GM12878 (cell line): ENCODE data around the gene CAPN8. TPM values are rescaled to one million over a fixed set of nuclear protein-coding genes. Genes with fewer than 3 reads are reported as not detected.

Experiments
- ATAC-seq: fragments of 200-7000 bp; cut with Tn5 transposase; 3 replicates; pipeline ENCODE4 v1.9.1; 2020; ENCODE audit warnings: mild to moderate bottlenecking, moderate library complexity
- BruUV-seq: library from RNA; stranded (reverse); fragments of 400-500 nt; replicated peaks from 2 replicates; lab custom pipeline; 2021; lab: Mats Ljungman, UMichigan
- CTCF ChIA-PET: fragments of 300-600 bp; sonication (Branson Sonifier 250); formaldehyde crosslinking; extraction: SDS; loops from one replicate; lab custom pipeline; 2021; ENCODE audit warnings: inconsistent platforms; lab: Yijun Ruan, JAX
- POLR2A ChIA-PET: fragments of 350-600 bp; formaldehyde crosslinking; extraction: SDS; loops from one replicate; lab custom pipeline; 2021; ENCODE audit warnings: inconsistent platforms; lab: Charles Lee
- RAD21 ChIA-PET: fragments of 300-600 bp; sonication (Branson Sonifier 250); formaldehyde crosslinking; loops from one replicate; lab custom pipeline; 2023; ENCODE audit warnings: antibody characterized with exemption; ENCODE audit not compliant: unreplicated experiment; lab: Charles Lee
- SMC1A ChIA-PET: fragments of 300-600 bp; sonication (Branson Sonifier 250); formaldehyde crosslinking; loops from one replicate; lab custom pipeline; 2023; ENCODE audit not compliant: unreplicated experiment, uncharacterized antibody; lab: Charles Lee
- DNase-seq: peaks from one replicate; pipeline ENCODE4 v3.0.0-alpha.2; 2011; ENCODE audit warnings: low read depth, low spot score
- FAIRE-seq: peaks from 3 replicates; lab custom pipeline; 2011; peaks lifted over from hg19 to GRCh38; lab: Jason Lieb, UNC
- H2AFZ ChIP-seq: 2 replicates; pipeline ENCODE4 v1.6.0; 2011; ENCODE audit warnings: low read depth, low read length, control low read depth; ENCODE audit not compliant: control insufficient read depth
- H3K27ac ChIP-seq: 2 replicates; pipeline ENCODE4 v1.5.1; 2011; ENCODE audit warnings: control low read depth; ENCODE audit not compliant: control insufficient read depth, insufficient read depth
- H3K27me3 ChIP-seq, 2 experiments: replicated peaks in 1 of 2; 2 replicates each; pipeline versions ENCODE4 v1.6.0 to v1.6.1; 2011; ENCODE audit warnings: low read length in 1 of 2; ENCODE audit not compliant: control insufficient read depth in 2 of 2, insufficient read depth in 2 of 2
- H3K36me3 ChIP-seq, 2 experiments: 2 replicates each; pipeline ENCODE4 v1.5.1; 2011; ENCODE audit warnings: low read length in 1 of 2; ENCODE audit not compliant: control insufficient read depth in 2 of 2, insufficient read depth in 2 of 2
- H3K4me1 ChIP-seq: 2 replicates; pipeline ENCODE4 v1.6.1; 2011; ENCODE audit warnings: mild to moderate bottlenecking, low read length, moderate library complexity, mixed read lengths; ENCODE audit not compliant: control insufficient read depth, insufficient read depth
- H3K4me2 ChIP-seq: 2 replicates; pipeline ENCODE4 v1.6.0; 2011; ENCODE audit warnings: control low read depth; ENCODE audit not compliant: control insufficient read depth, insufficient read depth
- H3K4me3 ChIP-seq: fragments of 200-600 bp; sonication (generic); 2 replicates; pipeline ENCODE4 v1.5.1; 2016
- H3K79me2 ChIP-seq: 2 replicates; pipeline ENCODE4 v1.6.0; 2011; ENCODE audit warnings: low read length; ENCODE audit not compliant: control insufficient read depth, insufficient read depth
- H3K9ac ChIP-seq: 2 replicates; pipeline ENCODE4 v1.8.0; 2011; ENCODE audit warnings: low read length, control low read depth, mixed read lengths; ENCODE audit not compliant: control insufficient read depth, insufficient read depth
- H3K9me3 ChIP-seq: replicated peaks from 3 replicates; pipeline ENCODE4 v1.5.1; 2011; ENCODE audit warnings: mild to moderate bottlenecking, low read length; ENCODE audit not compliant: control insufficient read depth, insufficient read depth
- H4K20me1 ChIP-seq: 2 replicates; pipeline ENCODE4 v1.6.0; 2011; ENCODE audit not compliant: control insufficient read depth, insufficient read depth
- CHD1 ChIP-seq: IDR thresholded peaks from 2 replicates; pipeline ENCODE4 v1.6.1; 2012; ENCODE audit warnings: low read depth, low read length, improper control_type of control experiment
- EGR1 ChIP-seq, 2 experiments: IDR thresholded peaks; 1 replicate in 1 of 2; 2 replicates in 1 of 2; pipeline ENCODE4 v1.6.1; 2011 to 2012; ENCODE audit warnings: low read depth in 2 of 2, low read length in 2 of 2, borderline replicate concordance in 1 of 2, mild to moderate bottlenecking in 1 of 2, moderate library complexity in 1 of 2
- PML ChIP-seq: IDR thresholded peaks from 2 replicates; pipeline ENCODE4 v1.6.1; 2012; ENCODE audit warnings: low read length, inconsistent platforms
- WGBS: methylation state at CpG from one replicate; pipeline ENCODE4 v1.1.6; 2016; ENCODE audit warnings: low lambda C conversion rate; ENCODE audit not compliant: insufficient replicate concordance, insufficient coverage; ENCODE audit errors: missing lambda C conversion rate; 5-methylcytosine and 5-hydroxymethylcytosine counted together
- in situ Hi-C: fragments of 300-500 bp; cut with MboI; formaldehyde crosslinking; loops from 9 replicates; pipeline ENCODE4 v1.14.3; 2018; ENCODE audit warnings: mixed read lengths
- intact Hi-C: fragments of 100-400 bp; cut with micrococcal nuclease; formaldehyde crosslinking; loops from one replicate; pipeline ENCODE4 v1.14.2; 2022; ENCODE audit not compliant: unreplicated experiment
- polyA plus RNA-seq, 11 experiments: library from polyadenylated mRNA; depleted of rRNA in 4 of 11; unstranded in 6 of 11; stranded (reverse) in 5 of 11; fragments of >200 nt; fragmentation: Nextera tagmentation in 4 of 11; fragmentation: Illumina TruSeq in 1 of 11; extraction: Ambion mirVana in 4 of 11; extraction: Trizol in 1 of 11; gene quantifications; 1 replicate in 1 of 11; 2 replicates in 10 of 11; pipeline versions ENCODE4 v1.2.1 to v1.2.3, GENCODE V29; 2011 to 2016; ENCODE audit warnings: inconsistent platforms in 2 of 11, missing spikeins in 2 of 11, low read depth in 1 of 11
- total RNA-seq, 4 experiments: library from RNA; depleted of rRNA in 3 of 4; stranded (reverse); fragments of >200 nt in 3 of 4; fragmentation: Illumina TruSeq in 1 of 4; extraction: Trizol in 1 of 4; gene quantifications; 2 replicates each; pipeline versions ENCODE4 v1.2.1 to v1.2.3, GENCODE V29; 2013 to 2021
- TF ChIP-seq, protein P1 (sequence below): fragments of 450-650 bp; IDR thresholded peaks from 2 replicates; pipeline ENCODE4 v1.6.1; 2017; ENCODE audit warnings: mild to moderate bottlenecking
- TF ChIP-seq, protein P2 (sequence below): fragments of 450-650 bp; IDR thresholded peaks from 2 replicates; pipeline ENCODE4 v1.6.1; 2017; ENCODE audit warnings: mild to moderate bottlenecking, moderate library complexity

The CAPN8 gene
- total and polyA plus RNA-seq, 10 of the 15 experiments (the other 5 are each of a cell fraction or from before 2014, with no cell fraction given) = 6.4 to 30.7 (median 12.3) TPM

- no TSS peak for BruUV-seq
- Histone ChIP-seq H3K4me2 (no peak overlapping the region), H3K4me1 (no peaks in the 10 kb centered on the region), H3K36me3 (no peaks in the 10 kb centered on the region), H3K79me2 (no peaks in the 10 kb centered on the region), H3K27me3 (peaks cover 0 to 3% of the 10 kb centered on the region in 2 experiments; a peak in 3 of 4 replicates), H3K9me3 (no peaks in the 10 kb centered on the region)
- RAD21 ChIA-PET = no interaction called here
- in situ Hi-C loops (no loop called here), intact Hi-C loops (no loop called here)
- TF ChIP-seq EGR1 (IDR thresholded peaks at IDR 0.05; ENCODE audit: borderline replicate concordance in 1 of 2, low read depth in 2 of 2, low read length in 2 of 2) (no peak), PML (no peak), CHD1 (no peak)
- TF ChIP-seq, protein P1, sequence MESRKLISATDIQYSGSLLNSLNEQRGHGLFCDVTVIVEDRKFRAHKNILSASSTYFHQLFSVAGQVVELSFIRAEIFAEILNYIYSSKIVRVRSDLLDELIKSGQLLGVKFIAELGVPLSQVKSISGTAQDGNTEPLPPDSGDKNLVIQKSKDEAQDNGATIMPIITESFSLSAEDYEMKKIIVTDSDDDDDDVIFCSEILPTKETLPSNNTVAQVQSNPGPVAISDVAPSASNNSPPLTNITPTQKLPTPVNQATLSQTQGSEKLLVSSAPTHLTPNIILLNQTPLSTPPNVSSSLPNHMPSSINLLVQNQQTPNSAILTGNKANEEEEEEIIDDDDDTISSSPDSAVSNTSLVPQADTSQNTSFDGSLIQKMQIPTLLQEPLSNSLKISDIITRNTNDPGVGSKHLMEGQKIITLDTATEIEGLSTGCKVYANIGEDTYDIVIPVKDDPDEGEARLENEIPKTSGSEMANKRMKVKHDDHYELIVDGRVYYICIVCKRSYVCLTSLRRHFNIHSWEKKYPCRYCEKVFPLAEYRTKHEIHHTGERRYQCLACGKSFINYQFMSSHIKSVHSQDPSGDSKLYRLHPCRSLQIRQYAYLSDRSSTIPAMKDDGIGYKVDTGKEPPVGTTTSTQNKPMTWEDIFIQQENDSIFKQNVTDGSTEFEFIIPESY = no peak
- TF ChIP-seq, protein P2, sequence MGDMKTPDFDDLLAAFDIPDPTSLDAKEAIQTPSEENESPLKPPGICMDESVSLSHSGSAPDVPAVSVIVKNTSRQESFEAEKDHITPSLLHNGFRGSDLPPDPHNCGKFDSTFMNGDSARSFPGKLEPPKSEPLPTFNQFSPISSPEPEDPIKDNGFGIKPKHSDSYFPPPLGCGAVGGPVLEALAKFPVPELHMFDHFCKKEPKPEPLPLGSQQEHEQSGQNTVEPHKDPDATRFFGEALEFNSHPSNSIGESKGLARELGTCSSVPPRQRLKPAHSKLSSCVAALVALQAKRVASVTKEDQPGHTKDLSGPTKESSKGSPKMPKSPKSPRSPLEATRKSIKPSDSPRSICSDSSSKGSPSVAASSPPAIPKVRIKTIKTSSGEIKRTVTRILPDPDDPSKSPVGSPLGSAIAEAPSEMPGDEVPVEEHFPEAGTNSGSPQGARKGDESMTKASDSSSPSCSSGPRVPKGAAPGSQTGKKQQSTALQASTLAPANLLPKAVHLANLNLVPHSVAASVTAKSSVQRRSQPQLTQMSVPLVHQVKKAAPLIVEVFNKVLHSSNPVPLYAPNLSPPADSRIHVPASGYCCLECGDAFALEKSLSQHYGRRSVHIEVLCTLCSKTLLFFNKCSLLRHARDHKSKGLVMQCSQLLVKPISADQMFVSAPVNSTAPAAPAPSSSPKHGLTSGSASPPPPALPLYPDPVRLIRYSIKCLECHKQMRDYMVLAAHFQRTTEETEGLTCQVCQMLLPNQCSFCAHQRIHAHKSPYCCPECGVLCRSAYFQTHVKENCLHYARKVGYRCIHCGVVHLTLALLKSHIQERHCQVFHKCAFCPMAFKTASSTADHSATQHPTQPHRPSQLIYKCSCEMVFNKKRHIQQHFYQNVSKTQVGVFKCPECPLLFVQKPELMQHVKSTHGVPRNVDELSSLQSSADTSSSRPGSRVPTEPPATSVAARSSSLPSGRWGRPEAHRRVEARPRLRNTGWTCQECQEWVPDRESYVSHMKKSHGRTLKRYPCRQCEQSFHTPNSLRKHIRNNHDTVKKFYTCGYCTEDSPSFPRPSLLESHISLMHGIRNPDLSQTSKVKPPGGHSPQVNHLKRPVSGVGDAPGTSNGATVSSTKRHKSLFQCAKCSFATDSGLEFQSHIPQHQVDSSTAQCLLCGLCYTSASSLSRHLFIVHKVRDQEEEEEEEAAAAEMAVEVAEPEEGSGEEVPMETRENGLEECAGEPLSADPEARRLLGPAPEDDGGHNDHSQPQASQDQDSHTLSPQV = no peak
- TF ChIP-seq, all 136 proteins: peak for 0
- no peak for FAIRE-seq
- no peak for ATAC-seq
- CTCF ChIA-PET = no interaction called here
- Histone ChIP-seq H3K27ac (no peak overlapping the region), H3K4me3 (no peak overlapping the region), H2AFZ (no peak overlapping the region), H3K9ac (no peak overlapping the region), H4K20me1 (no peaks in the 10 kb centered on the region)
- POLR2A ChIA-PET = no interaction called here
- WGBS = 0% methylated on average over 1 of the region's 1 CpG
- DNase-seq = no peak
- SMC1A ChIA-PET = no interaction called here
These were observed 16.3 kb downstream of the CAPN8 start for GRCh38 chr1:223649222-223649621.
